Hematopoietic multipotent progenitor cell (in vitro differentiated cells): ENCODE data around the gene HYAL1. TPM values are rescaled to one million over a fixed set of nuclear protein-coding genes. Genes with fewer than 3 reads are reported as not detected.
"Not testable (repeated sequence)": the region's sequence is repeated elsewhere in the genome, so short reads cannot be mapped to it uniquely, and the experiment has no call there.

Source experiments
- DNase-seq, 3 donors: peaks; one replicate each; pipeline ENCODE4 v3.0.0-alpha.2; 2011 to 2015; ENCODE audit warnings: low read depth in 2 of 3, low spot score in 2 of 3
- total RNA-seq: library from RNA; depleted of rRNA; stranded (reverse); fragments of >200 nt; gene quantifications from one replicate; pipeline ENCODE4 v1.2.3, GENCODE V29; 2012

Gene HYAL1
- total RNA-seq, 1 donor, result 0.27 TPM

GRCh38 chr3:50275141-50275995 is 28.0 kb downstream of the HYAL1 start:
- no peak for DNase-seq

DNA sequence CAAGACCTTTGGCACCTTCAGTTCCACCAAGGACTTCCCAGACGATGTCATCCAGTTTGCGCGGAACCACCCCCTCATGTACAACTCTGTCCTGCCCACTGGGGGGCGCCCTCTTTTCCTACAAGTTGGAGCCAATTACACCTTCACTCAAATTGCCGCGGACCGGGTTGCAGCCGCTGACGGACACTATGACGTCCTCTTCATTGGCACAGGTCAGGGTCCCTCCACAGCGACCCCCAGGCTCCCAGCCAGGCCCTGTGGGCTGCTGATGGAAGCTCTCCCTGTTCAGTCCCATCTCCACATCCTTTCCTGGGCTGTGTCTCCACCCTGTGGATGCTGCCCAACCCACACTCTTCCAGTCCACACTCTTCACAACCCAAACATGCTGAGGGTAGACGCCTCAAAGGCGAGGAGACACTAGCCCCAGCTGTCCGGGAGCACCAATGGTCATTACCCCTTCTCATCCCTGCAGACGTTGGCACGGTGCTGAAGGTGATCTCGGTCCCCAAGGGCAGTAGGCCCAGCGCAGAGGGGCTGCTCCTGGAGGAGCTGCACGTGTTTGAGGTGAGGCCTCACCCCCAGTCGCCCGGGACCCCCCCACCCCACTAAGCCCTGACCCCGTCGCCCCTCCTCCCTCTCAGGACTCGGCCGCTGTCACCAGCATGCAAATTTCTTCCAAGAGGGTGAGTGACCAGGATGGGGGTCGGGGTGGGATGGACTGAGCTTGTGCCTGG is 28.8 kb downstream of the HYAL1 start:
- peak; percentile 55 to 77 (median 71) for DNase-seq

GRCh38 chr3:50273689-50274065 is 29.7 kb downstream of the HYAL1 start:
- DNase-seq, result no peak

DNA sequence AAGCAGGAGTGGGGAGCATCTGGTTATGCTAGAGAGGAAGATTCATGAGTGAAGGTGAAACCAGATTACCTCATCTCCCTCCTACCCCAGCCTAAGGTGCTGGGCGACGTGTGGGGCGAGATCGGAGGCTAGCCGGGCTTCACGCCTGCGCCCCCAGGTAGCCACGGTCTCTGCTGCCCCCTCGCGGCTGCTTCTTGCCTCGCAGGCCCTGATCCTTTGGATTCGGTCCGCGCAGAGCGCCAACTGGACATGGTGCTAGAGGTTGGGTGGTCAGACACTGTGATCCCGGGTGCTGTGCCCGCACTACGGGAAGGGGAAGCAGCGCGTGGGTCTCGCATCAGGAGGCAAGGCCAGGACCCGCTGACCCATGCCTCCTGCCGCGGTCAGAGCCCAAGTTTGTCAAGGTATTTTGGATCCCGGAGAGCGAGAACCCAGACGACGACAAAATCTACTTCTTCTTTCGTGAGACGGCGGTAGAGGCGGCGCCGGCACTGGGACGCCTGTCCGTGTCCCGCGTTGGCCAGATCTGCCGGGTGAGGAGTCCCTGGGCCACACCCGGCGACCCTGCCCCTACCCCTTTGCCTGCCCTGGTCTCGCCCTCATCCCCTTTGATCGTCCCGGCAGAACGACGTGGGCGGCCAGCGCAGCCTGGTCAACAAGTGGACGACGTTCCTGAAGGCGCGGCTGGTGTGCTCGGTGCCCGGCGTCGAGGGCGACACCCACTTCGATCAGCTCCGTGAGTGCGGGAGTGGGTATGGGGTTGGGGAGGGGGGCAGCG is 30.3 kb downstream of the HYAL1 start:
- DNase-seq, result peak; percentile 74 to 82 (median 79)

DNA sequence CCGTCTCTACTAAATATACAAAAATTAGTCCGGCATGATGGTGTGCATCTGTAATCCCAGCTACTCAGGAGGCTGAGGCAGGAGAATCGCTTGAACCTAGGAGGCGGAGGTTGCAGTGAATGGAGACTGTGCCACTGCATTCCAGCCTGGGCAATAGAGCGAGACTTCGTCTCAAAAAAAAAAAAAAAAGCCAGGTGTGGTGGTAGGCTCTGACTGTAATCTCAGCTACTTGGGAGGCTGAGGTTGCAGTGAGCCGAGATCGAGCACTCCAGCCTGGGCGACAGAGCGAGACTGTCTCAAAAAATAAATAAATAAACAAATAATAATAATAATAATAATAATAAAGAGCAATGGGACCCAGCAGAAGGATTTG is 30.9 kb downstream of the HYAL1 start:
- DNase-seq, result not testable (repeated sequence)

DNA sequence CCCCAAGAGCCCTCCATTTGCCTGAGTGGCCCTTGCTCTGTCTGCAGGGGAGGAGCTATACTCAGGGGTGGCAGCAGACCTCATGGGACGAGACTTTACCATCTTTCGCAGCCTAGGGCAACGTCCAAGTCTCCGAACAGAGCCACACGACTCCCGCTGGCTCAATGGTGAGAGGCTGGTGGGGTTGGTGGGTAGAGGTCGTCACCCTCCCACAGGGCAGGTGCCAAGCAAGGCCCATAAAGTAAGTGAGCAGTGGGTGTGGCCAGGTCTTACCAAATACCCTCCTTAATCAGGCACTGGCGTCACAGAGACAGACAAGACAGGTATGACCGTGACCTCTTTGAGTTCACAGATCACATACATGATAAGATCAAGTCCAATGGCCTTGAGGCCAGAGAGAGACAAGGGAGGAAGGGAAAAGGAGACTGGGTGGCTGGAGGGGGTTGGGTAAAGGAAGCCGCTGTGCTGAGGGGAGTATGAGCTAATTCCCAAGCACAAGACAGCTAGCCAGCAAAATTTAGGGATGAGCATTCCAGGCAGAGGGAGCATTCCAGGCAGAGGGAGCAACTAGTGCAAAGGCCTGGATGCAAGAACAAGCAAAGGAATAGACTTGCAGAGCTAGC is 31.9 kb downstream of the HYAL1 start:
- no peak for DNase-seq

GRCh38 chr3:50270422-50271224 is 32.8 kb downstream of the HYAL1 start:
- no peak for DNase-seq

DNA sequence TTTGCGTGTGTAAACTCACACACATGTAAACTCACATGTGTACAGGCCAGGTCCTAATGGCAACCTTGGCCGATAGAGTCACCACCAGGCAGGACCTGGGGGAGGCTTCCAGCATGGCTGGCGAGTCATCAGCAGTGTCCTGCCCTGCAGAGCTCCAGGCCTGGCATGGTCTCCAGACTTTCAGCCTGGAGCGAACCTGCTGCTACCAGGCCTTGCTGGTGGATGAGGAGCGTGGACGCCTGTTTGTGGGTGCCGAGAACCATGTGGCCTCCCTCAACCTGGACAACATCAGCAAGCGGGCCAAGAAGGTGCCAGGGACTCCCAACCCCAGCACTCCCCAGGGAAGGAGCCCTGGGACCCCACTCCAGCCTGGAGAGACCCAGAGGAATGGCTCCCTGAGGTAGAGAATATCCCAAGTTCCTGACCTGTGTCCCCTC is 33.4 kb downstream of the HYAL1 start:
- DNase-seq, result no peak

DNA sequence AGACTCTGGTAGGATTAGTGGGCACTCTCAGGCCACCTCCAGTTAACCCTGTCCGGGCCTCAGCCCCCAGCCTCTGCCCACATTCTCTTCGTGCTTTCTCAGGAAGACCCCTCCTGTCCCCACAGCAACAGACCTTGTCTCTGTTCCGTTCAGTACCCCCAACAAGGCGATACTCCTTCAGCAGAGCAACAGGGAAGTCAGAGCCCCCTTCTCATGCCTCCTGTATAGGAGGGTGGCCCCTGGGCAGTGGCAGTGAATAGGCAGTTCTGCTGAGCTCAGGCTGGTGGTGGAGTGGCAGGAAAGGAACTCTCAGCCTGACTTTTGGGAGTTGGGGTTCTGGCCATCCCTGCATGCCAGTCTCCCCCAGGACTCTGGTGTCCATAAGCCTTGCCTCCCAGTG is 33.9 kb downstream of the HYAL1 start:
- no peak for DNase-seq

- no peak for DNase-seq
These were observed 34.5 kb downstream of the HYAL1 start, which contains the start of gene SEMA3B for GRCh38 chr3:50268703-50269451. Gene SEMA3B (plus strand): TSS chr3:50269147. CDS start chr3:50269241, 94 bp downstream.

DNA sequence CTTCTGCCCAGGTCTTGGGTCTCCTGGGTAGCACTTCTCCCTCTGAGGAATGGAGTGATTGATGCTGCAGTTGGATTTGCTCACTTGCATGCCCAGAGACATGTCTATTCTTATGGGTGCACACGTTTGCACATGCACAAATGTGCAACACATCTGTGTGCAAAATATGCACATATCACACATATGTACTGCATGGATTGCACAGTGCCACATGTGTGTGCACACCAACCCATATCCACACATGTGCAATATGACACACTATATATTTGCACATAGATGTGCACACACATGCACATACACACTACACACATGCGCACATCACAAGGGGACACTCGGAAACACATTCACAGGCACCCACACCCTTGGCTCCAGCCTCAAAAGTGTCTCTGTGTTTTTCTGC is 35.1 kb downstream of the HYAL1 start:
- DNase-seq, result no peak

- DNase-seq, result no peak
These were observed 36.0 kb downstream of the HYAL1 start for GRCh38 chr3:50267280-50267913.

DNA sequence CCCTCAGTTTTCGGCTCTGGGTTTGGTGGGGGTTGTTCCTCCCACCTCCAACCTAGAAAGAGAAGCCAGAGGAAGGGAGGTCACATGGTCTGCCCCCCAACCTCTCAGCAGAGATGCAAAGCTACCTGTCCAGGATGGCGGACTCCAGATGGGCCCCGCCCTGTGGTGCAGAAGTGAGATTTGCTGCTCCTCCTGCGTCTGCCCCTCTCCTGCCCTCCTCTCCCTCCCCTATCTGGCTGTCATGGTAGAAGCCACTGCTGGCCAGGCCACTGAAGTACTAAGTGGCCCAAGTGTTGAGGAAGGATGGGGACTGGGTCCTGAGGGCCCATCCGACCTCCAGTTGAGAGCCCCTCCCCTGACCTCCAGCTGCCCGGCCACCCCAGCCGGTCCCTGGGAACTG is 36.5 kb downstream of the HYAL1 start:
- DNase-seq, result no peak

DNA sequence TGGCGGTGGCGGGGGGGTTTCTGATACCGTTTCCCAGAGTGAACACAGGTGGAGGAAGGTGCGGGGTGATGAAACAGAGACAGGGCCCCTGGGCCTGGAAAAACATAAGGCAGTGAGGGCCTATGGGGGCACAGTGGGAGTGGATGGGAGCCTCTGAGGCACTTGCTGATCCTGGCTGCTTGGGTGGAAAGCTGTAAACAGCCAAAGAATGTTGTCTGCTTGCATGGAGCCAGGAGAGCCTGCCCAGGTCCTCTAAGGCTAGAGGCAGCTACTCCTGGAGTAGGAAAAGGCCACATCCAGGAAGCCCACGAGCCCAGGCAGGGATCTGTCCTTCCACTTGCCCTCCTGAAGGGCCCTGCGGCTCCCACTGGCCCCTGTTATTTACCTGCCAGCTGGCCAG is 37.4 kb downstream of the HYAL1 start:
- no peak for DNase-seq

DNA sequence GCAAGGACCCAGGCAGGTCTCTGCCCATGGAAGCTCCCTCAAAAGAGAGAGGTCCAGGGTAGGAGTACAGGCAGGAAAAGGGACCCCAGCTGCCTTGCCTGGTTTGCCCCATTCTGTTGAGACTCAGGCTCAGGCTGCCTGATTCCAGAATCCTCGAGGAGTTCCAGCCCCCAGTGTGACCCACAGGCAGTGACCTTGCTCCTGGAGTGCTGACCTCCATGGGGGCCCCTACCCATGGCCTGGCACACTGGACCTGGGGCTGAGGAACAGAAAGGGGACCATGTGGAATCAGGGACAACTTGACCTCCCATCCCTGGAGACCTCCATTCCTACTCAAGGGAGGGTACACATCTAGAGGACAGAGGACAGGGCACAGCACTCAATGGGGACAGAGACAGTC is 37.8 kb downstream of the HYAL1 start:
- no peak for DNase-seq

DNA sequence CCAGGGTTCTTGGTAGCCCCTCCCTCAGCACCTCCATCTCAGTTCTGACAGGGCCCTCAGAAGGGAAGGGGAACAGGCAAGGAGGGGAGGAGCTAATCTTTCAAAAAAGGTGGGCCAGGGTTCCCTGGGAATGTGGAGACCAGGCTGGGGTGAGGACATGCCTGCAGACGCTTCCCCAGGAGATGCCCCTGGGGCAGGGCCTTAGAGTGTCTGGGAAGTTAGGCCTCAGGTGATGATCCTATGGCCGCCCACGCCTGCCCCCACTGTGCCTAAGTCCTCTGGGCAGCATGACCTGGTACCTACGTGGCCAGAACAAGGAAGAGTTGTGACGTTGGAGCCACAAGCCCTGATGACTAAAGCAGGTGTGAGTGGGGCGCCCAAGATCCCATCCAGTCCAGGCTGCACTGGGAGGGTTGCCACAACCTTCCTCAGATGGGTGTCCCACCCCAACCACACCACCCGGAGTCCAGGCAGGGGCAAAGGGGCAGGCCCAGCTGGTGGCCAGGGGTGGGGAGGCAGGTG is 38.3 kb downstream of the HYAL1 start:
- no peak for DNase-seq

DNA sequence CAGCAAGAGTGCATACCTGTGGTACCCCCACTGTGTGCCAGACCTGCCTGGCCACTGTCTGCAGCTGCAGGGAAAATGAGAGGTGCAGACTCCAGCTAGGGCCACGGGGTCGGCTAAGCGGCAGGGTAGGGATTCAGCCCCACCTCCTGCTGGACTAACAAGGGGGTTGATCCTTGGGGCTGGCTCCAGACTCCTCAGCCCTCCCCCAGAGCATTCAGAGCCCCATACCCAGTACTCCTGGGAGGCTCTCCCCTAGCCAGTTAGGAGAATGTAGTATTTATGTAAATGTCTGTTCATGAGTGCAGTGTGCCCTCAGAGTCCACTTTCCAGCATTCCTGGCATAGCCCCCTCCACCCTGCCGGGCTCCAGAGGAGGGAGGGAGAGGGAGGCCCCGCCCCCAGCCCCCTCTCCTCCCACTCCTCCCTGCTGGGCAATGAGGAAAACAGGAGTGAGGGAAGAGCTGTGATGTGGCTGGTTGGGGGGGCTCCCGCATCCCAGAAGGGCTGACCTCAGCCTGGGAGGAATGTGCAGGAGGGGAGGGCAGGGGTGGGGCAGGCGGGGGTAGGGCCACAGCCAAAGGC is 38.9 kb downstream of the HYAL1 start:
- no peak for DNase-seq
